K562 (cell line): Measurements from ENCODE around the gene WDR18. TPM values are rescaled to one million over a fixed set of nuclear protein-coding genes. Genes with fewer than 3 reads are reported as not detected.

Experiments used
- ATAC-seq: fragments of 200-7000 bp; cut with Tn5 transposase; 3 replicates; pipeline ENCODE4 v1.9.1; 2020; ENCODE audit warnings: moderate library complexity
- BruUV-seq: library from RNA; stranded (reverse); fragments of 400-500 nt; replicated peaks from 2 replicates; lab custom pipeline; 2021; lab: Mats Ljungman, UMichigan
- CTCF ChIA-PET: fragments of 300-600 bp; formaldehyde crosslinking; extraction: SDS; loops from one replicate; lab custom pipeline; 2021; ENCODE audit warnings: low intra/inter-chr PET ratio; lab: Yijun Ruan, JAX
- POLR2A ChIA-PET: fragments of 300-600, 350-650 bp; sonication (Branson Sonifier 250); formaldehyde crosslinking; extraction: SDS; loops from one replicate; lab custom pipeline; 2021; ENCODE audit warnings: antibody characterized with exemption, inconsistent platforms; lab: Yijun Ruan, JAX
- DNase-seq, 4 experiments: peaks; one replicate each; pipeline versions ENCODE4 v3.0.0 to v3.0.0-alpha.2; 2011 to 2018; ENCODE audit warnings: low spot score in 3 of 4, mixed read lengths in 3 of 4; ENCODE audit errors: extremely low read depth in 1 of 4
- FAIRE-seq: peaks from 2 replicates; lab custom pipeline; 2011; peaks lifted over from hg19 to GRCh38; lab: Jason Lieb, UNC
- H2AFZ ChIP-seq: 2 replicates; pipeline ENCODE4 v1.6.0; 2011; ENCODE audit warnings: low read depth, low read length, control low read depth, inconsistent platforms
- H3K27ac ChIP-seq: fragments of 200-600 bp; 3 replicates; pipeline ENCODE4 v1.8.0; 2011; ENCODE audit warnings: low read depth, mild to moderate bottlenecking, control low read depth, inconsistent platforms, low read length, moderate library complexity, mixed read lengths; ENCODE audit errors: extremely low read depth
- H3K27me3 ChIP-seq, 2 experiments: fragments of 300-600 bp in 1 of 2; 2 replicates in 1 of 2; 3 replicates in 1 of 2; pipeline versions ENCODE4 v1.6.0 to v1.8.0; 2011; ENCODE audit warnings: inconsistent platforms in 2 of 2, low read length in 2 of 2, mild to moderate bottlenecking in 1 of 2, mixed read lengths in 1 of 2, moderate library complexity in 1 of 2; ENCODE audit not compliant: control insufficient read depth in 2 of 2, insufficient read depth in 2 of 2
- H3K36me3 ChIP-seq: fragments of 300-600 bp; 3 replicates; pipeline ENCODE4 v1.8.0; 2011; ENCODE audit warnings: mild to moderate bottlenecking, low read length, inconsistent platforms; ENCODE audit not compliant: control insufficient read depth, insufficient read depth
- H3K4me1 ChIP-seq, 2 experiments: fragments of 200-600 bp in 1 of 2; replicated peaks in 1 of 2; 2 replicates in 1 of 2; 3 replicates in 1 of 2; pipeline versions ENCODE4 v1.5.1 to v1.8.0; 2011; ENCODE audit warnings: inconsistent platforms in 2 of 2, low read length in 2 of 2, mild to moderate bottlenecking in 1 of 2, mixed read lengths in 1 of 2, moderate library complexity in 1 of 2; ENCODE audit not compliant: control insufficient read depth in 2 of 2, insufficient read depth in 2 of 2
- H3K4me2 ChIP-seq: 2 replicates; pipeline ENCODE4 v1.6.1; 2011; ENCODE audit warnings: low read length, control low read depth, inconsistent platforms, mixed read lengths; ENCODE audit not compliant: insufficient read depth
- H3K4me3 ChIP-seq: fragments of 200-600 bp; sonication (generic), shearing (Covaris generic); 2 replicates; pipeline ENCODE4 v1.5.1; 2016; ENCODE audit warnings: control low read depth, inconsistent platforms
- H3K79me2 ChIP-seq: fragments of 200-600 bp; 3 replicates; pipeline ENCODE4 v1.8.0; 2011; ENCODE audit warnings: low read length, inconsistent platforms; ENCODE audit not compliant: control insufficient read depth, insufficient read depth
- H3K9ac ChIP-seq, 2 experiments: 2 replicates each; pipeline versions ENCODE4 v1.6.0 to v1.6.1; 2011; ENCODE audit warnings: low read depth in 2 of 2, low read length in 2 of 2, control low read depth in 1 of 2, inconsistent platforms in 1 of 2, mild to moderate bottlenecking in 1 of 2, mixed read lengths in 1 of 2; ENCODE audit not compliant: insufficient read depth in 1 of 2
- H3K9me1 ChIP-seq: one replicate; pipeline ENCODE4 v1.6.0; 2011; ENCODE audit warnings: inconsistent platforms, mild to moderate bottlenecking, low read length, moderate library complexity; ENCODE audit not compliant: control insufficient read depth, insufficient read depth
- H3K9me3 ChIP-seq: replicated peaks from 2 replicates; pipeline ENCODE4 v1.5.1; 2011; ENCODE audit warnings: low read depth, low read length, inconsistent platforms; ENCODE audit not compliant: control insufficient read depth, insufficient read depth
- H4K20me1 ChIP-seq: replicated peaks from 2 replicates; pipeline ENCODE4 v1.6.1; 2011; ENCODE audit warnings: low read length, inconsistent platforms, mixed read lengths; ENCODE audit not compliant: control insufficient read depth, insufficient read depth
- ARNT ChIP-seq, 2 experiments: fragments of 450-650 bp; IDR thresholded peaks; 2 replicates each; pipeline ENCODE4 v1.6.1; 2016; ENCODE audit warnings: mild to moderate bottlenecking in 1 of 2
- CBFA2T3 ChIP-seq: fragments of 450-650 bp; IDR thresholded peaks from 2 replicates; pipeline ENCODE4 v1.6.1; 2017
- CBX3 ChIP-seq, 2 experiments: IDR thresholded peaks; 1 replicate in 1 of 2; 2 replicates in 1 of 2; pipeline ENCODE4 v1.6.1; 2012; ENCODE audit warnings: inconsistent platforms in 2 of 2, low read length in 2 of 2, borderline replicate concordance in 1 of 2, control low read depth in 1 of 2
- CREM ChIP-seq: IDR thresholded peaks from 2 replicates; pipeline ENCODE4 v1.6.1; 2014; ENCODE audit warnings: antibody characterized with exemption, low read depth
- RAD51 ChIP-seq: fragments of 450-650 bp; IDR thresholded peaks from 2 replicates; pipeline ENCODE4 v1.7.1; 2016; ENCODE audit warnings: low read depth, mild to moderate bottlenecking, borderline replicate concordance
- RBM25 ChIP-seq: fragments of 200-400 bp; formaldehyde crosslinking; IDR thresholded peaks from 2 replicates; pipeline ENCODE4 v1.6.1; 2018; ENCODE audit warnings: low read length, low read depth, moderate library complexity; ENCODE audit not compliant: severe bottlenecking
- TOE1 ChIP-seq, 2 experiments: fragments of 450-650 bp in 1 of 2; sonication (generic) in 1 of 2; formaldehyde crosslinking in 1 of 2; IDR thresholded peaks; 2 replicates each; pipeline versions ENCODE4 v1.7.1 to v1.8.0; 2016 to 2022; ENCODE audit warnings: borderline replicate concordance in 2 of 2, mild to moderate bottlenecking in 2 of 2, antibody characterized with exemption in 1 of 2, inconsistent platforms in 1 of 2, low read depth in 1 of 2, missing genetic modification reagents in 1 of 2, moderate library complexity in 1 of 2
- TRIM24 ChIP-seq, 2 experiments: fragments of 450-650 bp; IDR thresholded peaks; 2 replicates each; pipeline ENCODE4 v1.6.1; 2016
- USF1 ChIP-seq: sonication (generic); formaldehyde crosslinking; IDR thresholded peaks from 2 replicates; pipeline ENCODE4 v1.9.0; 2022; ENCODE audit warnings: mild to moderate bottlenecking, missing genetic modification reagents
- ZBTB17 ChIP-seq: fragments of 450-650 bp; formaldehyde crosslinking; IDR thresholded peaks from 2 replicates; pipeline ENCODE4 v1.4.0; 2020; ENCODE audit warnings: mild to moderate bottlenecking
- ZBTB33 ChIP-seq: sonication (generic); formaldehyde crosslinking; IDR thresholded peaks from 2 replicates; pipeline ENCODE4 v1.8.1; 2023; ENCODE audit warnings: mild to moderate bottlenecking, missing genetic modification reagents
- ZMIZ1 ChIP-seq, 2 experiments: fragments of 150-350 bp in 1 of 2; IDR thresholded peaks; 2 replicates each; pipeline ENCODE4 v1.6.1; 2012 to 2016; ENCODE audit warnings: low read depth in 2 of 2, low read length in 2 of 2, mild to moderate bottlenecking in 1 of 2, moderate library complexity in 1 of 2
- ZNF23 ChIP-seq: fragments of 250-450 bp; sonication (Bioruptor Pico); IDR thresholded peaks from 2 replicates; pipeline ENCODE4 v1.4.0; 2020; ENCODE audit warnings: mild to moderate bottlenecking
- ZNF384 ChIP-seq: IDR thresholded peaks from 2 replicates; pipeline ENCODE4 v1.6.1; 2012; ENCODE audit warnings: low read depth, low read length, improper control_type of control experiment
- WGBS: fragments of 100-300 bp; shearing (Covaris generic); methylation state at CpG from one replicate; pipeline ENCODE4 v1.1.6; 2016; ENCODE audit warnings: low coverage, mixed read lengths; ENCODE audit not compliant: insufficient coverage; ENCODE audit errors: missing lambda C conversion rate; 5-methylcytosine and 5-hydroxymethylcytosine counted together
- in situ Hi-C: fragments of 300-500 bp; cut with MboI; formaldehyde crosslinking; loops from 4 replicates; pipeline ENCODE4 v1.15.0; 2018; ENCODE audit warnings: inconsistent platforms, mixed read lengths
- intact Hi-C: fragments of 100-400 bp; cut with micrococcal nuclease; formaldehyde crosslinking; loops from 2 replicates; pipeline ENCODE4 v1.14.2; 2022
- polyA plus RNA-seq, 8 experiments: library from polyadenylated mRNA; depleted of rRNA in 4 of 8; stranded (reverse) in 5 of 8; unstranded in 3 of 8; fragments of >200 nt; fragmentation: Nextera tagmentation in 2 of 8; fragmentation: Illumina TruSeq in 1 of 8; extraction: Ambion mirVana in 2 of 8; extraction: Trizol in 1 of 8; gene quantifications; 2 replicates each; pipeline versions ENCODE4 v1.2.1 to v1.2.3, GENCODE V29; 2011 to 2014; ENCODE audit warnings: inconsistent platforms in 1 of 8, missing spikeins in 1 of 8
- total RNA-seq, 7 experiments: library from RNA; depleted of rRNA in 6 of 7; stranded (reverse); fragments of >200 nt in 6 of 7; fragmentation: Illumina TruSeq in 2 of 7; extraction: Trizol in 2 of 7; gene quantifications; 2 replicates each; pipeline versions ENCODE4 v1.2.1 to v1.2.3, GENCODE V29; 2011 to 2021; ENCODE audit warnings: low replicate concordance in 1 of 7

WDR18 gene
- total and polyA plus RNA-seq, 9 of the 15 experiments (the other 6 are each of a cell fraction or from before 2014, with no cell fraction given) = 0.65 to 181 (median 30.1) TPM

- no peak overlapping the region for H3K4me3 ChIP-seq
- H2AFZ ChIP-seq = no peak overlapping the region
- BruUV-seq = no TSS peak
- H3K4me1 ChIP-seq = peaks cover 29 to 50% of the 10 kb centered on the region in 2 experiments
- DNase-seq = no peak
- H3K79me2 ChIP-seq = peaks cover 27% of the 10 kb centered on the region
- ChIA-PET POLR2A (interaction anchor here (0.7 to 1.0 kb wide), 2 partner anchors 21 to 227 kb away, joined by 3 to 4 read pairs; no protein-coding TSS in a partner anchor), CTCF (no interaction called here)
- H3K27ac ChIP-seq = no peak overlapping the region
- FAIRE-seq = peak; percentile 19
- peaks cover 25% of the 10 kb centered on the region for H3K9me3 ChIP-seq
- ATAC-seq = no peak
- intact Hi-C loops (no loop called here), in situ Hi-C loops (no loop called here)
- H3K36me3 ChIP-seq = peaks cover 80% of the 10 kb centered on the region
- no peaks in the 10 kb centered on the region for H3K9me1 ChIP-seq
- no peaks in the 10 kb centered on the region for H4K20me1 ChIP-seq
- H3K9ac ChIP-seq = no peak overlapping the region
- no peak overlapping the region for H3K4me2 ChIP-seq
- no peaks in the 10 kb centered on the region for H3K27me3 ChIP-seq
- WGBS = 93% methylated on average over 17 of the region's 19 CpGs
- TF ChIP-seq ZNF384 = peak; percentile 41; the same call in 1 of the 2 replicates
- TF ChIP-seq ZBTB33 = peak; percentile 11; the same call in 1 of the 2 replicates
- peak; percentile 17 for TF ChIP-seq RBM25
- TF ChIP-seq ZBTB17 (CRISPR knock-in tag) = peak; percentile 97
- TF ChIP-seq RAD51 = 0 out of 2 replicates have a peak, but pooled peaks have one; percentile 11
- TF ChIP-seq USF1 (CRISPR knock-in tag) = no peak
- TF ChIP-seq CREM = 0 out of 2 replicates have a peak, but pooled peaks have one; percentile 10
- TF ChIP-seq CBX3 (IDR thresholded peaks at IDR 0.05; ENCODE audit: borderline replicate concordance in 1 of 2, low read length in 2 of 2) = peak in 1 of 2 experiments; percentile 86; a peak in 2 of 3 replicates
- TF ChIP-seq TRIM24 (IDR thresholded peaks at IDR 0.05) = 0 out of 4 replicates have a peak, but pooled peaks of 1 of the 2 experiments have one; percentile 22
- peak; percentile 96 for TF ChIP-seq ZNF23 (CRISPR knock-in tag)
- TF ChIP-seq ARNT (IDR thresholded peaks at IDR 0.05) = 0 out of 4 replicates have a peak, but pooled peaks of 1 of the 2 experiments have one; percentile 36
- 0 out of 2 replicates have a peak, but pooled peaks have one; percentile 6 for TF ChIP-seq CBFA2T3
- peak; percentile 51; the same call in 1 of the 2 replicates for TF ChIP-seq TOE1 (IDR thresholded peaks at IDR 0.05; ENCODE audit: borderline replicate concordance)
- no peak for TF ChIP-seq TOE1 (CRISPR knock-in tag; IDR thresholded peaks at IDR 0.05; ENCODE audit: borderline replicate concordance, low read depth)
- TF ChIP-seq ZMIZ1 (IDR thresholded peaks at IDR 0.05; ENCODE audit: low read depth in 2 of 2, low read length in 2 of 2) = peak in 1 of 2 experiments; percentile 88; a peak in 2 of 4 replicates
Measured at GRCh38 chr19:964761-965694, 19.1 kb upstream of the WDR18 start.
